KBM-7 (cell line): ENCODE results near the gene SEMA3C.

ENCODE experiments used
- DNase-seq: peaks from one replicate; pipeline ENCODE4 v3.0.0-alpha.2; 2015
- in situ Hi-C: fragments of 300-500 bp; cut with MboI; formaldehyde crosslinking; loops from 2 replicates; pipeline ENCODE4 v1.14.3; 2020; ENCODE audit warnings: low sequenced_read_pairs, low pct_unique_long_range_greater_than_20kb, mixed read lengths

Gene SEMA3C

DNA sequence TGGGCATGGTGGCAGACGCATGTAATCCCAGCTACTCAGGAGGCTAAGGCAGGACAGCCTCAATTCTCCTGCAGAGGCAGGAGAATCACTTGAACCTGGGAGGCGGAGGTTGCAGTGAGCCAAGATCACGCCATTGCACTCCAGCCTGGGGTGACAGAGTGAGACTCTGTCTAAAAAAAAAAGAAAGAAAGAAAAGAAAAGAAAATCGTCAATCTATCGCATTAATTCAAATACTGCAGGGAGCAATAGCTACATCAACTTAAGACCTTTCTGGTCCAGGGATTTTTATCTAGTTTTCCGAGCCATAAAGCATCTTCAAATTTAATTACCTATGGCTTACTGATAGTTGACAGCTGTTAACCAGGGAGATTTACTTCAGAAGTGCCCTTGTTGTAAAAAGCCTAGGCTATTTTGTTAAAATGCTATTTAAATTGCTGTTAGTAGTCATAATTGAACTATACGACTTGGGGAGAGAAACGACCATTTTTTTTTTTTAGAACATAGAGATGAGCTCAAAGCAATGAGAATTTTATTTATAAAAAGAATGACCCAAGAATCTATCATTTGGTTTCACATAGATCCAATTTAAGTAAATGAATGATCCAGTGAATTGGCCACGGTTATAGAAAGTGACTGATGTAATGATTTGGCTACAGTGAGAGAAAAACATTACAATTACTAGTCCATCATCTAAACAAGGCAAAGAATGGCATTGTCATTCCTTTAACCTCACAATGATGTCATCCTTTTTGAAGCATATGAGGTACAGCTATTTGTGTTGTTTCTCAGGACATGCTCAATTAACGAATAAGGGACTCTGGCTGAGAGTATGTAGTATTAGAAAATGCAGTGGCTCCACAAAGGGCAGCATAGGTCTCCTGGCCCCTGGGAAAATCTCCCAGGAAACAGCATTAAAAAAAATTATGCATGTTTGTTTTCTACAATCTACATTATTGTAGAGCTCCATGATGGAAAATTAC lies 85.3 kb downstream of the SEMA3C start:
- in situ Hi-C loops: no loop called here
- no peak for DNase-seq

DNA sequence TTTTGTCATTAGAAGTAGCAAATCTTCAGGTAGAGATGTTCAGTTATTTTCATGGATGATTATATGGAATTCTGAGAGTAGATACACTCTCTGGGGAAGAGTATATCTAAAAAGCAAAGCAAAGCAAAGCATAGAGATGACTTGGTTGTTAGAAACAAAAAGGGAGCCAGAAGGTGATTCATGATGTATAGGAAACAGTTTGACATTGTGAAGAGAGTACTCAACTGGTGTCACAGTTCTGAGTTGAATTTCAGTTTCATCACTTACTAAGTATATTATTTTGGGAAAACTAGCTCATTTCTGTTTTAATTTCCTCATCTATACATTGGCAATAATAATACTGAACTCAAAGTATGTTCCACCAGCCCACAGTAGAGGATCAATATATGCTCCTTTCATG lies 86.8 kb downstream of the SEMA3C start:
- in situ Hi-C loops: no loop called here
- no peak for DNase-seq

DNA sequence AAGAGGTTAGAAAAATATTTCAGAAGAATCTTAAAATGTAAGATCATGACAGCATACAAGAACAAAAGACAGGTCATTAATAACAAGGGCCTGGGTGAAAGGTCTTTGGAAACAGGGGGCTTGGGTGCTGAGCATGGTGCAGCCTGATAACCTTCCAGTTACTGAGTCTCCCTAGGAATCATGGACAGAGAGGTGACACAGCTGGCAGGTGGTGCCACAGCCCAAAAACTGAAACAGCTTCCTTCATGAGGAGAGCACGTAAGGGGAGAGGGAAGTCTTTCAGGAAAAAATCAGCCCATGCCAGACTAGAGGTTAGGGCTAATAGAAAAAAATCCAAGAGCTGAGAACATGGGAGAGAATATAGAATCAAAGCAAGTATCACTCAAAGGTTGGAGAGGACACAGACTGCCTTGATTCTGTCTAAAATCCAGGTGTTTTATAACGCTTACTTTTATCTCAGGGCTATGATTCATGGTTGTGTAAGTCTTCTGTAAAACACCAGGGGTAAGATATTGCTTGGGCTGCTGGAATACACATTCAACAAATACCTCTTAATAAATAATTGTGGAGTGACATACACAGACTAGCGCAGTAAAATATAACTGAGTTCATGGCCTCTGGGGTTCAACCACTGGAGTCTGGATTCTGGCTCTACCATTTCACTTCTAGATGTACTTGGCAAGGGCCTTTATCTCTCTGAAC lies 88.1 kb downstream of the SEMA3C start:
- in situ Hi-C loops: no loop called here
- no peak for DNase-seq

DNA sequence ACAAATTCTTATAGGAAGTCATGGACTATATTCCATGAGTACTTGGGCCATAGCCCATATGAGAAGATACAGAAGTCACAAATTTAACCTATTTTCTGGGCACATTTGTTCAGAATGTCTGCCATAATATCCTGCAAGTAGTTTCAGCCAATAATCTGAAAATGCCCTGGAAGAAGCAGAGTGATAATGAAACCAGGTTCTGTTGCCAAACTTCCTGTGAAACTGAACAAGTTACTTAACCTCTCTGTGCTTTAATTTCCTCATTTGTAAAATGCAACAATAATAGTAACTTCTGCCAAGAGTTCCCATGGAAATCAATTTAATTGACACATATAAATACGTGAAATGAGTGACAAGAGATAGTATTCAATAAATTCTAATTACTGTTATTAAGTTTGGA lies 88.8 kb downstream of the SEMA3C start:
- no peak for DNase-seq
- in situ Hi-C loops: no loop called here

DNA sequence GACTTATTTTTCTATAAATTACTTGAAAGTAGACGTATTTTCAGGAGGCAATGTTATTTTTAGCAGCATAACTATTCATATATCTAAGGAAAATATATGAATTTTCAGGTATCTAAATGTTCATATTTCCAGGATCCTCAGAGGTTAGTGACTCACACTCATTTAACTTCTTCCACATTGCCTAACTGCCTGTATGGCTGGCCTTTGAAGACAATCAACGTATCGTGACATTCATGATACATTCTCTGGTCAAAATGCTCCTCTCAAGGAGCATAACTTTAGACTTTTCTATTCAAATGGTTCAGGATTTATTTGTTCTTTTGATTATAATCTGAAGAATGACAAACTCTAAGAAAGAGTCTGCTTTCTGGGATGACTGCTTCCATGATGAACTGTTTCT lies 89.3 kb downstream of the SEMA3C start:
- in situ Hi-C loops: no loop called here
- no peak for DNase-seq

DNA sequence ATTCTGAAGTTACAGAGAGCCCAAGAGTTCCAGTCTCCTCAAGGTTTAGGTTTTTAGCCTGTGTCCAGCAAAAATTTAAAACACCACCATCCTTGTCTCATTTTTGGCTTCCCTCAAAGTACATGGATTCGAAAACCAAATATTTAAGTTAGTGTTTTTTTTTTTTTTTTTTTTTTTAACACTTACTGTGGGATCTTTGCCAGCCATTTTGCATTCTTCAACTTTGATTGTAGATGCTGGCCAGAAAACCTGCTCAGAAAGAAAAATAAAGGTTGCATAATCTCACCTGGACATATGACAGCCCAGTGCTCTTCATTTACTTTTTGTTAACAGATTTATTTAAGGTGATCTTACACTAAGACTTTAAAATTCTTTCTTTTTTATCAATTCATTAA lies 91.6 kb downstream of the SEMA3C start:
- in situ Hi-C loops: no loop called here
- no peak for DNase-seq

DNA sequence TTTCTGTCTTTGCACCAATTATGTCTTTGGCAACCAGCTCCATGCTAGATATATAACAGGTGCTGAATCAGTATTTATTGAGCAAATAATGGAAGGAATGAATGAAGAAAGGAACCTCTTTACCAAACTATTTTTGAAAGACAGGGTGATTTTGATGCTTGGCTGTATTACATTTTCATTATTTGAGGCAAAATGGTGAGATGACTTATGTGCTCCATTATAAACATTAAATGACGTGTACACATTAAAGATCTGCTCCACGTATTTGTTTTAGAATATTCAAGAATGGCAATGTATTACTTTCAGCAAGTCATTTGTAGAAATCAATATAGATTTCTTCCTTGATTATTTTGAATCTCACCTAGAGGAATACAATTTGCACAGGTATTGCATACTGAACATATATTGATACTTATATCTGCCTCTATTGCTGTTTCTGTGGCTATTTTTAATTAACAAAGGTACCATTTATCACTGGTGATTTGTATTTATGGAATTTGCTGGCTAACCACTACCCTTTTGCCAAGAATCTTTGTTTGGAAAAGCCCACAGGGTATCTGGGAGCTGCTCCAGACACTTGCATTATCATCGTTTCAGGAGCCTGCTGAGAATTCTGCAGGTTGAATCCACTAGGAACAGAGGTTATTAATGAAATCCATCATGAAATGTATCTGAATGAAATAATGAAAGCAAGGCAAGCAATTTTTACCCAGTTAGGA lies 92.2 kb downstream of the SEMA3C start:
- no peak for DNase-seq
- in situ Hi-C loops: no loop called here

DNA sequence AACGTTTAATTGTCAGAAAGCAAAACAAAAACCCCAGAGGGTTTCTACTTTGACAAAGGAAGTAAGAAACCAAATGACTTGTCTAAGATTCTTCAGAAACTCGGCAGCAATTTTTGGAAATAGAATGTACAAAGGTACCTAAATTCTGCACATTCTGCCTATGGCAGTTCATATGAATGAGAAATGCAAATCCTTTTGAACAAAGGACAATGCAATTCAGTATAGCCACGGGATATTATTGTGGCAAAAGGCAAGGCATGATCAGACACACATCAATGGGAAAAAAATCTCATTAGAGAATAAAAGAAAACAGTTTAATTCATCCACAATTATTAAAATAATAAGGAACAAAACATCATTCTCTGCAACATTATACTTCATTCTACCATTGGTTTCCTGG lies 93.4 kb downstream of the SEMA3C start:
- no peak for DNase-seq
- in situ Hi-C loops: no loop called here

DNA sequence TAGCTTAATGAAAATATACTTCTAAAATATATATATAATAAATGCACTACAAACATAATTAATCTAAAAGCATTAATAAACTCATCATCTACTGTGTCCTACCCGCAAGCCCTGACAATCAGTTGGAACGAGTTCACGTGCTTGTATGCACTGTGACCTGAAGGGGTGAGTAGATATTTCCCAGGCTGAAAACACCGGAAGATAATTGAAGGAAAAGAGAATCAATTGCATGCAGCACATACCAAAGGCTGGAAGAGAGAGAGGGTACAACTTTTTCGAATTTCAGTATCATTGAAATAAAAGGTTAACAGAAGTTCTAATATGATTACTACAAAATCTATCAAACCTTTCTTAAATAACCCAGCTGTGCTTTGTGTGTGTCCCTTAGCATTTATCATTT lies 94.6 kb downstream of the SEMA3C start:
- DNase-seq: no peak
- in situ Hi-C loops: no loop called here

DNA sequence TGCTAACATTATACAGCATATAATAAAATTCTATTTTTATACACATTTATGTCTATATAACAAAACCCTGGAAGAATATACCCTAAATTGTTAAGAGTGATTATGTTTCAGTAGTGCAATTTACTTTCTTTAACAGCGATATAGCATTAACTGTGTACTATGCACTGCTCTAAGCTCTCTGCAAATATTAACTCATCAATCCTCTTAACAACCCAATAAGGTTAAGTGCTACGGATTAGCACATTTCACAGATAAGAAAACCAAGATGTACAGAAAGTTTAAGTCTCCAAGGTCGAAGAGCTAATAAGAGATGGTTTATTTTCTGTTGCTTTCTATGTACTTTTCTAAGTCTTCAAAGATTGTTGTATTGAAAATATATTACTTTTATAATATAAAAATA lies 95.8 kb downstream of the SEMA3C start:
- DNase-seq: no peak
- in situ Hi-C loops: no loop called here

DNA sequence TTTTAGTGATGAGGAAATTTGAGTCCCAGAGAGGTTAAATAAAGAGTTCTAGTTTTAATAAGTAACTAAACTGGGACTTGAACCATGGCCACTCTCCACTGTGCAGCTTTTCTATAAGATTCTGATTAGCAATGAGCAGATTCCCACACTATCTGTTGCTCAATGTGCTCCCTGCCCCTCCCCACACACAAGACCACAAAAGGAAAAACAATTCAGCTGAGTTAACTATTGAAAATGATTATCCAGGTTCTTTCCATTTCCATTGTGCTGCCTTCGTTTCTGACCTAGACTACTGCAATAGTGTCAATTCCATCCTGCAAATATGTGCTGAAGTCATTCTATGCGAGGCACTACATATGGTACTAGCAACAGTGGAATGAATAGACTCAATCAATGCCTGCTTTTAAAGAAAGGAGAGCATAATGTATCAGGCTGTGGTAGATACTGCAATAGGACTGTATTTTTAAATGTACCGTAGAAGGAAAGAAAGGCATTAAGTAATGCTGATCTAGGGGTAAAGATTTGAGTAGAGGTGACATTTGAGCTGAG lies 97.0 kb downstream of the SEMA3C start:
- in situ Hi-C loops: no loop called here
- no peak for DNase-seq

DNA sequence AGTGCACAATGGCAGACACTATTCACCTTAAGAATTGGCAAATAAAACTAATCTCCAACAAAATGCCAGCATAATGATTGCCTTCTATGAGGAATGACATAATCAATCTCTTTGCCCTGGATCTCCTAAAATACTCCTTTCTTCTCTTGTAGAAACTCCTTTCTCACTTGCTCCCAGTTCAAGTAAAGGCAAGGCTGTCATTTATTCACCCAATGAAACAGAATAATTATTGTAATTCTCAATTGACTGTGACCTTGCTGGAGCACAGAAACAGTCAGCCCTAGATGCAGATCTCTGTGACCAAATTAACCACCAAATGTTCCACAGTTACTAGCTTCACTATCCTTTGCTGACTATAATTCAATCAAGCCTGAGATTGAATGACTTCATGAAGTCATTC lies 99.3 kb downstream of the SEMA3C start:
- in situ Hi-C loops: no loop called here
- no peak for DNase-seq

DNA sequence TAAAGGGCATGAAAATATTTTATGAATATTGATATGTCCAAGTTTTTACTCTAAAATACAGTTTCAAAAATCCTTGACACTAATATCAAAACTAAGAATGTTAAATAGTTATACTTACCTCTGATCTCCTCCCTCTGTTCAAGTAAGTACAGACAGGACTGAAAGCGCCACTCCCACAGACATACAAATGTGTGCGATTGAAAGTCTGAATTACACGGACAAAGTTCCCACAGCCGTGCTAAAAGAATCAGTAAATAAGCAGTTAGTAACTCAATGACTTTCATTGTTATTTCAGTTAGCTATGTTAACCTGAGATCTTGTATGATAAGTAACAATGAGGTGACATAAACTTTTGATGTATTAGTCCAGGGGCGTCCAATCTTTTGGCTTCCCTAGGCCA lies 100.7 kb downstream of the SEMA3C start:
- in situ Hi-C loops: no loop called here
- DNase-seq: no peak

DNA sequence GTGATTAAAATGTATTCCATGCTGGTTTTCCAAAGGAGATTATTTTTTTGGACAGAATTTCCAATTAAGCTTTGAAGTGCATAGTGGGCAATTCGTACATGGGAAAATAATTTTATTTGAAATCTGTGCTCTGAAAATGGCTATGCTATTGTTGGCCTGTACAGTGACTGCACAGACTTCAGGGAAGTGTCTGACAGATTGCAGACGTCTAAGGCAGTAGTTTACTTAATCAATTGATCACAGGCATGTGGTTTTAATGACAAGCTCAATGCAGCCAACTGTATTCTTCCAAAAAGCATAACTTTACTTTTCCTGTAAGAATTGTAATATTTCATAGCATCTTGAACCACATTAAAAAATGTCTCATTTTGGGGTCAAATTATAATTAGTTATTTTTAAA lies 102.0 kb downstream of the SEMA3C start:
- in situ Hi-C loops: no loop called here
- no peak for DNase-seq

DNA sequence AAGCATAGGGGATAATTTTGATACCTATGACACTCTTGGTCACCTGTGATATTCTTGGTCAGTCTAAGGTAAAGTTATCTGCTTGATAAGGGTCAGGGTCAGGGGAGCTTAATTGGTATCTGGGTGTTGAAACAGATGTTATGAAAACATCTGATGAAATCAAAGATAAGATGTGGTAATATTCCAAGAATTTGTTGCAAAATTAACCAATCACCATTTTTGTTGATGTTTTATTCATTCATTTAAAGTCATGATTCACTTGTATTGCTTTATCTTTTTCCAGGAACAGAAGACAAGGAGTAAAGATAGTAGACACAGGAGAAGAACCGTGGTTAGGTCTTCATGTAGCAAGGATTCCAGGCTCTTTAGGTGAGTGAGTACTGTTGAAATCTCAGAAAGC lies 103.1 kb downstream of the SEMA3C start:
- in situ Hi-C loops: no loop called here
- no peak for DNase-seq

DNA sequence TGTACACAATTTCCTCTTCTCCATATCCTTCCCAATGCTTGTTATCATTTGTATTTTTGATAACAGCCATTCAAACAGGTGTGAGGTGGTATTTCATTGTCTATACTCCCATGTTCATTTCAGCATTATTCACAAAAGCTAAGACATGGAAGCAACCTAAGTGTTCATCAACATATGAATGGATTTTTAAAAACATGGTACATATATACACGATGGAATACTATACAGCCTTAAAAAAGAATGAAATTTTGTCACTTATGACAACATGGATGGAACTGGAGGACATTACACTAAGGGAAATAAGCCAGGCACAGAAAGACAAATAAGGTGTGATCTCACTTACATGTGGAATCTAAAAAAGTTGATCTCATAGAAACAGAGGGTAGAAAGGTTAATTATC lies 109.3 kb downstream of the SEMA3C start:
- in situ Hi-C loops: no loop called here
- no peak for DNase-seq

DNA sequence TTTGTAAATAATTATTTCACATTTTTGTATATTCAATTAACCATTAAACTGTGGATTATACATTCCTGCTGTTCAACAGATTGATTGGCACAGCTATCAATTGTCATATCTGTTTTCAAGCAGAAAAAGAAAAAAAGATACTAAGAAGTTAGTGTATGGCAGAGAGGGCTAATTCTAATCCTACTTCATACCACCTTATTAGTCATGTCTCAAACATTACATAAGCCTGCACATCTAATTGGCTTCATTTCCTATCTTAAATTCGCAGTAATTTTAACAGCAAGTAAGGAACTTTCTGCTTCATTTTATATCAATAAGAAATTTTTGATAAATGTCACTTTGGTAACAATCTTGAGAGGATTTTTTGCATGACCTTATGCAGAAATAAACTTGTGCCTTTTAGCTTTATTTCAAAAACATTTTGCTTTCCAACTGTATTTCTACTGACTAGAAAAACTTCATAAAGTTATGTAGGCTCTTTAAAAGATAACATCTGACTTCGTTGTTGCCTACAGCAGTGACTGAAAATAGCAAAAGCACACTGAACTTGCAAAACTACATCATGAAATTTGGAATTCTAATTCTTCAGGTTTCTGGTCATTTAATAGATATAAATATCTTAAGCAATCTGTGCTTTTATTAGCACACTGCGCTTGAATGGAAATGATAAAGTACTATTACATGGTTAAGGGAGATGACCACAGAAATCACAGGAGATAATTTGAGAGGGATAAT lies 111.5 kb downstream of the SEMA3C start:
- in situ Hi-C loops: no loop called here

DNA sequence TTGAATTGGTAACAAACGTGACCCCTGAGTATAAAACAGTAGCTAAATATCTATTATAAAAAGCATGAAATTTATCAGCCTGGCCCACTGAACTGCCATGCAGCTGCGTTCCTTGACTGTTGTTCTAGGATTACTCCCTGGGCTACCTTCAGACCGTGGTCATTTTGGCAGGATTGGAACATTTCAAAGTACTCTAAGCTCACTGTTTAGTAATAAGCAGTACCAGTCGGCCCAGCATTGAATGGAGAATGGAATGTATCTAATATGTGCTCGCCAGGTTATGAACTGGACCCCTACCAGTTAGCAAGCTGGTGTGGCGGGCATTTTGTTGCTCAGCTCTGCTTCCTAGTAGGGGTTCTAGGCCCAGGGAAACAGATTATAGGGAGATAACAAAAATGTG lies 112.2 kb downstream of the SEMA3C start:
- no peak for DNase-seq

More for the DNA sequence above, 111.5 kb downstream of the SEMA3C start:
- no peak for DNase-seq

DNA sequence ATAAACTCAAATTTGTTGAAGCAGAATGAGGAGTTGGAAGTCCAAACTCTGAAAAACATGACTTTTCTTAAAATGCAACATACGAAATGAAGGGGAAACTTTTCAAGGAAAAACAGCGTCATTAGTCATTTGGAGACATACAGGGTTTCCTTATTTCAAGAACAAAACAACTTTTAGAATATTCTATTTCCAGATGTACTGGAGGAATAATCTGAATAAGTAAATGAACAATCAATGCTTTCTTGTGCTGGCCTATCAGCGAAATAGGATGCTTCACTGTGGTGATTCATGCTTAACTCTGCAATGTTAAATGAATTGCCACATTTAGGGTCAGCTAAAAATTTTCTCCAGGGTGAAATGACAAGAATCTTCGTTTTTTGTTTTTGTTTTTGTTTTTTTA lies 114.3 kb downstream of the SEMA3C start:
- DNase-seq: no peak
- in situ Hi-C loops: no loop called here

More for the DNA sequence above, 112.2 kb downstream of the SEMA3C start:
- in situ Hi-C loops: no loop called here
